ENCODE data around the gene GPR84. TPM values are rescaled to one million over a fixed set of nuclear protein-coding genes. Genes with fewer than 3 reads are reported as not detected.

GPR84 gene
- total and polyA plus RNA-seq, 2 of the 8 experiments (the other 6 are each of a cell fraction or from before 2014, with no cell fraction given), result 0.09 TPM; not detected in 1

DNA sequence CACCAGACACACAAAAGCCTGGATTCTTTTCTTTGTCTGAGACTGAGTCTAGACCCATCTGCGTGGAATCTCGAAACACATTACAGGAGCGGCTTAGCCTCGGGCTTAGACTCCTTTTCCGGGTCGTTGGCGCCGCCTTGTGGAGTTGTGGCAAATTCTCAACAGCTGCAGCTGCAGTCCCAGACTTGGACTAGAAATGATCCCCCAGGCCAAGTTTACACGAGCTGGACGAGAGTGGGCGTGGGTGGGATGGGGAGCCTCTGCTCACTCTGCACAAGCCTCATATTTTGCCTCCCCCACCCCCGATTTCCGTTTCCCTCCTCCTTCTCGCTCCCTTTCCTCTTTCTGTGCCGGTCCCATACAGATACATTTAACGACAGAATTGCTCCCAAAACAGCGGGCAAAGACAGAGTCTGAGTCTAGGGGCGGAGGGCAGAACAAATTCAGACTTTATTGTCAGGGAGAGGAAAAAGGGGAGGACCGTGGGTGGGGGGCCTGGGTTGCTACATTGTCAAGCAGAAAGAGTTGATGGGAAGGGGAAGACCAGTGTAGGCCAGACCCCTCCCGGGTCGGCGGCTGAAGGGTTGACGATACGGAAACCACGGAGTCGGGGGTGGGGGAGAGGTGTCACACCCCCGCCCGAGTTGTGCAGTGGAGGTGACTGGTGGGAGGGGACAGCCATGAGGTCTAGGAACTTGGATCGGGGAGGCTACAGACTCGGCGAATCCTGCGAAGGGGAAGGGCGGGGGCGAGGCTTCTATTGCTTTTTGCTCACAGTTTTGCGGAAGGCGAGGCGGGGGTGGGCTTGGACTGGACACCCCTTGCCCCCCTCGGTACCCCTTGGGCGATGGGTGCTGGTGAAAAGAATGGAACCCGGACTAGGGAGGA is 4.7 kb upstream of the GPR84 start (continued):
- TF ChIP-seq CEBPB (IDR thresholded peaks at IDR 0.05; ENCODE audit: low read depth, low read length) (no peak), TBP (IDR thresholded peaks at IDR 0.05; ENCODE audit: low read depth, low read length) (no peak), TAF7 (optimal IDR thresholded peaks at IDR 0.05; ENCODE audit: borderline replicate concordance, low read depth, low read length) (no peak), CHD1 (IDR thresholded peaks at IDR 0.05; ENCODE audit: low read depth, low read length) (no peak), RAD21 (IDR thresholded peaks at IDR 0.05 in 1 of 2, conservative IDR thresholded peaks at IDR 0.05 in 1 of 2; ENCODE audit: low read depth in 2 of 2, low read length in 2 of 2) (peak; percentile 84 to 88), KDM1A (IDR thresholded peaks at IDR 0.05; ENCODE audit: borderline replicate concordance, low read length) (no peak), CHD2 (IDR thresholded peaks at IDR 0.05; ENCODE audit: low read length) (0 out of 2 replicates have a peak, but pooled peaks have one; percentile 19), RNF2 (IDR thresholded peaks at IDR 0.05; ENCODE audit: borderline replicate concordance, low read depth, low read length, missing control alignments, poor library complexity, severe bottlenecking) (no peak), CREB1 (IDR thresholded peaks at IDR 0.05) (no peak), NANOG (IDR thresholded peaks at IDR 0.05; ENCODE audit: insufficient read depth, low read depth, low read length, poor library complexity, severe bottlenecking) (peak; percentile 44), BRCA1 (IDR thresholded peaks at IDR 0.05; ENCODE audit: low read depth, low read length) (no peak), GTF2F1 (IDR thresholded peaks at IDR 0.05; ENCODE audit: borderline replicate concordance, low read depth, low read length) (no peak), KDM5A (IDR thresholded peaks at IDR 0.05; ENCODE audit: low read length) (peak; percentile 35; the same call in 1 of the 2 replicates), RFX5 (IDR thresholded peaks at IDR 0.05; ENCODE audit: borderline replicate concordance, low read depth, low read length) (no peak), NRF1 (IDR thresholded peaks at IDR 0.05; ENCODE audit: low read depth, low read length) (no peak), SAP30 (IDR thresholded peaks at IDR 0.05; ENCODE audit: insufficient read depth, insufficient replicate concordance, low read length) (no peak), PHF8 (conservative IDR thresholded peaks at IDR 0.05; ENCODE audit: low read depth, low read length) (no peak), CBX8 (IDR thresholded peaks at IDR 0.05; ENCODE audit: borderline replicate concordance, low read depth, low read length) (no peak)
- TF ChIP-seq, protein P1, sequence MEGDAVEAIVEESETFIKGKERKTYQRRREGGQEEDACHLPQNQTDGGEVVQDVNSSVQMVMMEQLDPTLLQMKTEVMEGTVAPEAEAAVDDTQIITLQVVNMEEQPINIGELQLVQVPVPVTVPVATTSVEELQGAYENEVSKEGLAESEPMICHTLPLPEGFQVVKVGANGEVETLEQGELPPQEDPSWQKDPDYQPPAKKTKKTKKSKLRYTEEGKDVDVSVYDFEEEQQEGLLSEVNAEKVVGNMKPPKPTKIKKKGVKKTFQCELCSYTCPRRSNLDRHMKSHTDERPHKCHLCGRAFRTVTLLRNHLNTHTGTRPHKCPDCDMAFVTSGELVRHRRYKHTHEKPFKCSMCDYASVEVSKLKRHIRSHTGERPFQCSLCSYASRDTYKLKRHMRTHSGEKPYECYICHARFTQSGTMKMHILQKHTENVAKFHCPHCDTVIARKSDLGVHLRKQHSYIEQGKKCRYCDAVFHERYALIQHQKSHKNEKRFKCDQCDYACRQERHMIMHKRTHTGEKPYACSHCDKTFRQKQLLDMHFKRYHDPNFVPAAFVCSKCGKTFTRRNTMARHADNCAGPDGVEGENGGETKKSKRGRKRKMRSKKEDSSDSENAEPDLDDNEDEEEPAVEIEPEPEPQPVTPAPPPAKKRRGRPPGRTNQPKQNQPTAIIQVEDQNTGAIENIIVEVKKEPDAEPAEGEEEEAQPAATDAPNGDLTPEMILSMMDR (IDR thresholded peaks at IDR 0.05; ENCODE audit: control extremely low read depth in 1 of 3, insufficient read depth in 1 of 3, low read depth in 1 of 3, low read length in 3 of 3), result peak; percentile 90 to 94 (median 94)
- TF ChIP-seq, protein P2, sequence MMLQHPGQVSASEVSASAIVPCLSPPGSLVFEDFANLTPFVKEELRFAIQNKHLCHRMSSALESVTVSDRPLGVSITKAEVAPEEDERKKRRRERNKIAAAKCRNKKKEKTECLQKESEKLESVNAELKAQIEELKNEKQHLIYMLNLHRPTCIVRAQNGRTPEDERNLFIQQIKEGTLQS (IDR thresholded peaks at IDR 0.05; ENCODE audit: insufficient read depth, low read depth, low read length), result no peak

Data from H1 (cell line).